Esophagus muscularis mucosa (tissue), 4 donors: ENCODE data around the gene PEPD.

ENCODE experiments used
- CTCF ChIP-seq, 3 experiments: fragments of 200-600 bp in 2 of 3; fragments of 450-650 bp in 1 of 3; sonication (generic) in 2 of 3; IDR thresholded peaks; one replicate each; pipeline ENCODE4 v1.5.1; 2017 to 2019; ENCODE audit warnings: antibody characterized with exemption in 3 of 3, mild to moderate bottlenecking in 2 of 3, moderate library complexity in 1 of 3
- EP300 ChIP-seq: sonication (generic); formaldehyde crosslinking; IDR thresholded peaks from one replicate; pipeline ENCODE4 v1.6.1; 2017; ENCODE audit warnings: antibody characterized with exemption
- POLR2A ChIP-seq: fragments of 450-650 bp; IDR thresholded peaks from one replicate; pipeline ENCODE4 v1.6.1; 2017; ENCODE audit warnings: antibody characterized with exemption, moderate library complexity, mild to moderate bottlenecking, low read depth
- POLR2AphosphoS5 ChIP-seq, 2 donors: sonication (generic); formaldehyde crosslinking; IDR thresholded peaks; one replicate each; pipeline ENCODE4 v1.6.1; 2017; ENCODE audit warnings: antibody characterized with exemption in 2 of 2

DNA sequence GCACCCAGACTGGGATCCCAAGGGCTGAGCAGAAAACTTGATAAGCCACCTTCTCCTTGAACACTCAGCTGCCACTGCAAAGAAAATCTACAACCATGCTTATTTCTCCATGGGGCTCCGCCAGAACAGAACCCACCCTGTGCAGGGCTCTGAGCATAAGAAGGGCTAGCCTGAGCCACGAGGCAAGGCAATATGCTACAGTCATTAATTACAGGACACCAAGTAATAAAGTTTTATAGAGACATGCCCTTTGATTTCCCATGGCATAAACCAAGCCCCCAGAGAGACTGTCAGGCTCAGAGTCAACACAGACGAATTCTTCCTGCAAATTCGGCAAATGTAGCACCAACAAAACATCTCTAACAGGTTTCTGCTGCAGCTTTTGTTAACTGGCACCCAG lies 5.7 kb downstream of the PEPD start:
- TF ChIP-seq CTCF (IDR thresholded peaks at IDR 0.05) (no peak), POLR2A (no peak), POLR2AphosphoS5 (IDR thresholded peaks at IDR 0.05) (no peak), EP300 (no peak)
